Esophagus mucosa (tissue), 1 donor: ENCODE results near the gene OR8K3. TPM values are rescaled to one million over a fixed set of nuclear protein-coding genes. Genes with fewer than 3 reads are reported as not detected.

ENCODE experiments used
- ATAC-seq: fragments of 200-7000 bp; cut with Tn5 transposase; one replicate; pipeline ENCODE4 v1.9.1; 2020
- total RNA-seq: library from RNA; stranded (reverse); gene quantifications from one replicate; pipeline ENCODE4 v1.2.4, GENCODE V29; 2023
- donor health status: DM: yes; HTN: yes; CAD: no.

OR8K3 gene
- total RNA-seq = not detected

DNA sequence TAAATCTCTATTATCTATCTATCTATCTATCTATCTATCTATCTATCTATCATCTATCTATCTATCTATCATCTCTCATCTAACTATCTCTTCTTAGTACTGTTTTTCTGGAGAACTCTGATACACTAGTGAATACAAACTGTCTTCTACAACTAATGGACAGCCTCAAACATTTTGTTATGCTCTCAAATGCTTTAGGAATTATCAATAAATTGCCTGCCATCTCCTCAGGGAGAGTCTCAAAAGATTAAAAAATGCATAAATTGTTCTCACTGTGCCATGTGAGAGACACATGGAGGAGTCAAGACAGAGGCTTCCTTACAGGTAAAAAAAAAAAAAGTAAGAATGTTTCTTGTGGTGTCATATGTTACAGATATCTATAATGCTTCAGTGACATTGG is at the start of gene OR8K3:
Gene OR8K3 (plus strand): TSS at position 301 of the 400 bp plus-strand sequence. CDS start 3,163 bp downstream, outside the sequence.
- ATAC-seq = no peak

DNA sequence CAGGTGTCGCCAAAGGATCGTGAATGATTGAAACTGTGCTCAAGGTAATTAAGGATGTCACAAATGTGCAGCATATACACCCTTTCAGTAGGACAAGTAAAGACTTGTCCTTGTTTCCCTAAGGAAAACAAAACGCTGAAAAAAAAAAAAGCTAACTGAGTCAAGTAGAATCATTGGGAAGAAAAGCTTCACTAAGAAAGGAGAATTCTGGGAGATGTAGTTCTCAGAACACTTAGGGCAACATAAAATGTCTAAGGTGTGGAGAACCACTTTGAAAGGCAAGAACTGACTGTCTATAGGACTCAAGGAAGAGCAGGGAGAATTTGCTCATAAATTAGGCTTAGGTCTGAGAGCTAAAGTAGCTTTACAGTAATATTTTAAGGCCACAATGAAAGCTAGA is 43.9 kb upstream of the OR8K3 start:
- no peak for ATAC-seq

DNA sequence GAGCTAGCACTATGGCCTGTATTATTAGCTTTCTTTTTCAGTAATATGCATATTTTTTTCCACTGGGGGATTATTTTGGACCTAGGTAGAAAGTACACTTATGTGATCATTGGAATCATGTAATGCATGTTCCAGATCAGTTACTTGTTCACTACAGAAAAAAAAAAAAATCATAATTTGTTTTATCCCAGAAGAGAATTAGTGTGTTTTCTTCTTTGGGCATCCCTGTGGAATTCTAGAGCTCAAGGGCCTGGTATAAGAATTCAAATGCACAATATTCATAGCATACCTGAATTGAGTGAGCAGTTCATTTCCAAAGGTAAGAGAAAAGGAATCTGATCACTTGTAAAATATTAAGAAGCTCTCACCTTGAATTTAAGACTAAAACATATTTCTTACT is 41.1 kb upstream of the OR8K3 start, which contains the start of gene OR5T1:
Gene OR5T1 (plus strand): TSS at position 301 of the 400 bp plus-strand sequence. CDS start 1,485 bp downstream, outside the sequence.
- no peak for ATAC-seq

- ATAC-seq = no peak
Measured at GRCh38 chr11:56292154-56292553, 22.8 kb upstream of the OR8K3 start, which contains the start of gene OR8H1. Gene OR8H1, minus strand, starts transcription at chr11:56292254. Its CDS starts 1,192 bp downstream, at chr11:56291062.

- no peak for ATAC-seq
Measured at GRCh38 chr11:56296898-56297297, 18.0 kb upstream of the OR8K3 start.

- no peak for ATAC-seq
Measured at GRCh38 chr11:56307836-56308235, 7.1 kb upstream of the OR8K3 start.

DNA sequence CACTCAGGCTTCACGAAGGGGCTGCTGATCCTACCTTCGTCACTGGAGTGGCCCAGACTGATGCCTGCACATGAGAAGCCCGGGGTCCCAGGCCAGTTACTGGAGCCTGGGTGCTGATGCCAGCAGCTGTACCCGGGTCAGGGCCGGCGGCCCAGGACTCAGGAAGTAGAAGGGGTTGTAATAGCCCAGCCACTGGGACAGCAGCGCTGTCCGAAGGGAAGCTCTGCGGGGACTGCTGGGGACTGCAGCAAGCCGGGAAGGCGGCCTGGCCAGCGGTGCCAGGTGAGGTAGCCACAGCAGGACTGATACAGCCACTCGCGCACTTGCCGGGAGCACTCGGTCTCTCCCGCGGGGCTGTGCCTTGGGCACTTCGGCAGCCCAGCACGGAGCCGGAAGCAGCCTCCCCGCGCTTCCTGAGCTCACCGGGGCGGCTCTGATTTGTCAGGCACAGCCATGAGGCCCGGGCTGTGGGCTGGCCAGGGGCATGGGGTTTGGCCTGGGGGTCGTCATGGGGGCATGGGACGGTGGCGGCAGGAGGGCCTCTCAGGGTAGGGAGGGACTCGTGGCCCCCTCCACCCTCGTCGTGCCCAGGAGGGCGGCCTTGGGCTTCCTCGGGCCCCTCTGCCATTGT is 17.0 kb downstream of the OR8K3 start:
- ATAC-seq = no peak

DNA sequence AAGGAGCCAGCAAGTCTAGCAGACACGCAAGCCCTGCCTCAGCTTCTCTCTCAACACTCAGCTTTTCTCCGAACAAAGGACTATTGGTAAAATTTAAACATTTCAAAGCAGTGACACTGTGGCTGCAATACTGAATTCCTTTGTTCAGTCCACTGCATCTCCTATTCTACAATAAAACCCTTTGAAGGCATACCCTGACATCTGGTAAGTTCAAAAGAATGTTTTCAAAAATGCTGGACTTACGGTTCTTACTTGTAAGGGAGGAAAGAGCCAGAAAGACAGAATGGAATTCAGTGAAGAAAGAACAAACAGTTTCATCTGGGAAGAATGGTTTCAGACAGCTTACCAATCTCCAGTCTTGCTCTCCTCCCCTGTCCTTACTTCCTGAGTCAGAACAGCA is 18.2 kb downstream of the OR8K3 start:
- ATAC-seq = no peak

DNA sequence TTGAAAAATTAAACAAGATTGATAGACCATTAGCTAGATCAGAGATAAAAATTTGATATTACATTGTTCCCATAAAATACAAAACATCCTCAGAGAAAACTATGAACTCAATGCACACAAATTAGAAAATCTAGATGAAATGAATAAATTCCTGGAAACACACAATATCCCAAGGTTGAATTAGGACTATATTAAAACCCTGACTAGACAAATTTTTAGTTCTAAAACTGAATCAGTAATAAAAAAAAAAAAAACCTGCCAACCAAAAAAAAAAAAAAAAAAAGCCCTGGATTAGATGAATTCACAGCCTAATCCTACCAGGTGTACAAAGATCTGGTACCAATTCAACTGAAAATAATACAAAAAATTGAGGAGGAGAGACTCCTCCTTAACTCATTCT is 25.3 kb downstream of the OR8K3 start:
- no peak for ATAC-seq

- no peak for ATAC-seq
Measured at GRCh38 chr11:56345739-56346138, 30.8 kb downstream of the OR8K3 start, which contains the start of gene OR8K1. Gene OR8K1, plus strand, starts transcription at chr11:56346039. Its CDS starts 0 bp downstream, at chr11:56346039.

DNA sequence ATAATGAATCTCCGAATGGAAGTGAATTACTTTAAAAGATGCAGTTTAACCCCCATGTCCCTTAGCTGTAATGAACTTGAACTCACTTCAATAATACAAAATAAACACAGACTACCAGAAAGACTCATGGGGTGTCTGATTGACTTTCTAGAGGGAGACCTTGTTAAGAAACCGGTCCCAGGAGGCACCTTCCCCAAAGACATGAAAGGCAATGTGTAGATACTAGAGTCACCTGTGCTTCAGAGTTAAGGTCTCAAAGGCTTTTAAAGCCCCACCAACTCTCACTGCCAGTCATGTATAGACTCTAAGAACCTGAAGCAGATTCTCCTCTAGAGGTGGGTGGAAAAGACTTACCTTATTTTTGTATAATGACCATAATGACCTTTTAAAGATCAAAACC is 39.0 kb downstream of the OR8K3 start, which contains the start of gene OR8J1:
Gene OR8J1 (plus strand): TSS at position 301 of the 400 bp plus-strand sequence. CDS start 5,956 bp downstream, outside the sequence.
- no peak for ATAC-seq

Other genes starting within 250 kb of the OR8K3 start
- gene OR8I2, start 221.8 kb upstream of the OR8K3 start, total RNA-seq = not detected
- gene OR8H2, start 211.5 kb upstream of the OR8K3 start, total RNA-seq = not detected
- not detected for gene OR8H3, start 192.8 kb upstream of the OR8K3 start, total RNA-seq
- not detected for gene OR8J3, start 174.9 kb upstream of the OR8K3 start, total RNA-seq
- not detected for gene OR8K5, start 154.8 kb upstream of the OR8K3 start, total RNA-seq
- not detected for gene OR5J2, start 138.5 kb upstream of the OR8K3 start, total RNA-seq
- not detected for gene OR5T2, start 80.9 kb upstream of the OR8K3 start, total RNA-seq
- not detected for gene OR5T3, start 62.9 kb upstream of the OR8K3 start, total RNA-seq
- gene OR5T1, start 41.0 kb upstream of the OR8K3 start, total RNA-seq = not detected
- gene OR8H1, start 22.9 kb upstream of the OR8K3 start, total RNA-seq = not detected
- not detected for gene OR8K1, start 30.9 kb downstream of the OR8K3 start, total RNA-seq
- gene OR8J1, start 39.1 kb downstream of the OR8K3 start, total RNA-seq = not detected
- gene OR8U1, start 60.5 kb downstream of the OR8K3 start, total RNA-seq = not detected
- gene OR5AL1, start 97.6 kb downstream of the OR8K3 start, total RNA-seq = not detected
- gene OR5M3, start 158.2 kb downstream of the OR8K3 start, total RNA-seq = not detected
- gene OR5M8, start 176.2 kb downstream of the OR8K3 start, total RNA-seq = not detected
- gene OR5M11, start 228.1 kb downstream of the OR8K3 start, total RNA-seq = not detected